Right renal pelvis (tissue), 4 donors: Measurements from ENCODE around the gene POLRMT. TPM values are rescaled to one million over a fixed set of nuclear protein-coding genes. Genes with fewer than 3 reads are reported as not detected.

Source experiments
- DNase-seq, 4 donors: peaks; one replicate each; pipeline ENCODE4 v3.0.0-alpha.2; 2013; ENCODE audit warnings: low read depth in 4 of 4, low spot score in 3 of 4, missing footprints in 1 of 4
- polyA plus RNA-seq, 4 donors: library from polyadenylated mRNA; unstranded; fragments of 120-200 nt; gene quantifications; one replicate each; pipeline ENCODE4 v1.2.1, GENCODE V29; 2013; ENCODE audit not compliant: insufficient read length in 4 of 4

POLRMT gene
- polyA plus RNA-seq, 4 donors: 52.8 to 71.6 (median 57.0) TPM

- DNase-seq: no peak
Observed at GRCh38 chr19:648904-649801, 15.8 kb upstream of the POLRMT start.

GRCh38 chr19:648305-648704 is 15.0 kb upstream of the POLRMT start:
- no peak for DNase-seq

- no peak for DNase-seq
Observed at GRCh38 chr19:647566-648284, 14.4 kb upstream of the POLRMT start.

GRCh38 chr19:646779-647565 is 13.6 kb upstream of the POLRMT start:
- no peak for DNase-seq

- DNase-seq: no peak
Observed at GRCh38 chr19:645912-646778, 12.8 kb upstream of the POLRMT start.

- no peak for DNase-seq
Observed at GRCh38 chr19:644789-645188, 11.5 kb upstream of the POLRMT start.

GRCh38 chr19:644363-644762 is 11.0 kb upstream of the POLRMT start:
- DNase-seq: no peak

- no peak for DNase-seq
Observed at GRCh38 chr19:643736-644135, 10.4 kb upstream of the POLRMT start.

- no peak for DNase-seq
Observed at GRCh38 chr19:642767-643727, 9.7 kb upstream of the POLRMT start.

- no peak for DNase-seq
Observed at GRCh38 chr19:641702-642101, 8.4 kb upstream of the POLRMT start.

- DNase-seq: no peak
Observed at GRCh38 chr19:640606-641189, 7.4 kb upstream of the POLRMT start.

- DNase-seq: no peak
Observed at GRCh38 chr19:640161-640558, 6.8 kb upstream of the POLRMT start.

GRCh38 chr19:639253-640160 is 6.2 kb upstream of the POLRMT start, which contains the start of gene FGF22:
Gene FGF22 (plus strand): TSS chr19:639879. CDS start chr19:639926, 47 bp downstream.
- peak; percentile 69 to 77 (median 75) for DNase-seq

GRCh38 chr19:638906-639252 is 5.5 kb upstream of the POLRMT start:
- no peak for DNase-seq

GRCh38 chr19:634975-635652 is 1.8 kb upstream of the POLRMT start:
- no peak for DNase-seq

GRCh38 chr19:633786-634639 is 676 bp upstream of the POLRMT start:
- no peak for DNase-seq
